Dedifferentiated amniotic fluid mesenchymal stem cell (primary cell): ENCODE measurements around the gene ATP9B.

Experiments
- DNase-seq: peaks from one replicate; pipeline ENCODE4 v3.0.0-alpha.2; 2016; ENCODE audit errors: extremely low spot score

ATP9B gene

GRCh38 chr18:79396431-79397246 lies 327.4 kb downstream of the ATP9B start:
- DNase-seq, result no peak

- no peak for DNase-seq
Observed at GRCh38 chr18:79397247-79397829, 328.1 kb downstream of the ATP9B start.

- no peak for DNase-seq
Observed at GRCh38 chr18:79397830-79398761, 328.9 kb downstream of the ATP9B start.

- DNase-seq, result no peak
Observed at GRCh38 chr18:79399275-79400081, 330.3 kb downstream of the ATP9B start.

- DNase-seq, result no peak
Observed at GRCh38 chr18:79400091-79400590, 330.9 kb downstream of the ATP9B start.

GRCh38 chr18:79400591-79401381 lies 331.6 kb downstream of the ATP9B start:
- no peak for DNase-seq

GRCh38 chr18:79401494-79402208 lies 332.5 kb downstream of the ATP9B start:
- no peak for DNase-seq

- no peak for DNase-seq
Observed at GRCh38 chr18:79402209-79402576, 333.0 kb downstream of the ATP9B start.

- no peak for DNase-seq
Observed at GRCh38 chr18:79402977-79403722, 334.0 kb downstream of the ATP9B start.

GRCh38 chr18:79403723-79404566 lies 334.8 kb downstream of the ATP9B start:
- no peak for DNase-seq

GRCh38 chr18:79404567-79404910 lies 335.3 kb downstream of the ATP9B start:
- no peak for DNase-seq

- no peak for DNase-seq
Observed at GRCh38 chr18:79405019-79405780, 336.0 kb downstream of the ATP9B start.

- DNase-seq, result no peak
Observed at GRCh38 chr18:79405781-79406575, 336.8 kb downstream of the ATP9B start.

GRCh38 chr18:79406708-79407107 lies 337.5 kb downstream of the ATP9B start:
- no peak for DNase-seq

- no peak for DNase-seq
Observed at GRCh38 chr18:79409313-79409712, 340.1 kb downstream of the ATP9B start.

- no peak for DNase-seq
Observed at GRCh38 chr18:79410171-79410641, 341.0 kb downstream of the ATP9B start.
